ENCODE data around the gene MTUS2. TPM values are rescaled to one million over a fixed set of nuclear protein-coding genes. Genes with fewer than 3 reads are reported as not detected.

MTUS2 gene
- total and polyA plus RNA-seq, 2 of the 8 experiments (the other 6 are each of a cell fraction or from before 2014, with no cell fraction given), result 0.18 to 0.80 TPM

DNA sequence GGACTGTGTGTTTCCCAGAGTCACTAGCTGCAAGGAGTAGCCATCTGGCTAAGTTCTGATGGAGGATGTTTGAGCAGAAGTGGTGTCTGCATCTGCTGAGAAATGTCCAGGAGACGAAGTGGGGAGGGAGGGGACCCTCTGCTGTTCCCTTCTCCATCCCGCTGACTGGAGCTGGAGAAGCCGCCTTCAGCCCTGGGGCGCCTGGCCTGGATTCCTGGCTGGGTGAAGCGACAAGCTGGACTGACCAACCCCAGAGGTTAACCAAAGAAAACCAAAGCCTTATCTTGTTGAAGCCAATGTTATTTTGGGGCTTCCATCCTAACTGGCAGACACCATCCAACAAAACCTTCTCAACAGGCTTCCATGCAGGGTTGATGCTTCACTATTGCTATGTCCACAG lies 707.8 kb downstream of the MTUS2 start (continued):
- TF ChIP-seq SAP30 (IDR thresholded peaks at IDR 0.05; ENCODE audit: insufficient read depth, insufficient replicate concordance, low read length), result no peak
- no peak for TF ChIP-seq NANOG (IDR thresholded peaks at IDR 0.05; ENCODE audit: insufficient read depth, low read depth, low read length, poor library complexity, severe bottlenecking)
